Thyroid gland (tissue), 4 donors: ENCODE data around the gene WNK2. TPM values are rescaled to one million over a fixed set of nuclear protein-coding genes. Genes with fewer than 3 reads are reported as not detected.

Experiments used
- DNase-seq, 2 donors: peaks; one replicate each; pipeline ENCODE4 v3.0.0-alpha.2; 2019
- H3K27ac ChIP-seq, 3 donors: fragments of 200-600 bp; sonication (generic); 1 replicate in 2 of 3; 2 replicates in 1 of 3; pipeline ENCODE4 v1.5.1; 2016 to 2019; ENCODE audit warnings: mild to moderate bottlenecking in 1 of 3, moderate library complexity in 1 of 3
- H3K27me3 ChIP-seq: fragments of 200-600 bp; sonication (generic); one replicate; pipeline ENCODE4 v1.5.1; 2019
- H3K36me3 ChIP-seq, 2 donors: fragments of 200-600 bp; sonication (generic); one replicate each; pipeline ENCODE4 v1.5.1; 2016 to 2019
- H3K4me1 ChIP-seq, 2 donors: fragments of 200-600 bp; sonication (generic); one replicate each; pipeline ENCODE4 v1.5.1; 2017 to 2019
- H3K4me3 ChIP-seq, 3 donors: fragments of 200-600 bp; sonication (generic); replicated peaks in 1 of 3; 1 replicate in 2 of 3; 2 replicates in 1 of 3; pipeline ENCODE4 v1.5.1; 2016; ENCODE audit warnings: mild to moderate bottlenecking in 1 of 3
- H3K9me3 ChIP-seq: fragments of 200-600 bp; sonication (generic); one replicate; pipeline ENCODE4 v1.5.1; 2017
- POLR2A ChIP-seq, 2 donors: fragments of 450-650 bp; IDR thresholded peaks; one replicate each; pipeline ENCODE4 v1.6.1; 2017; ENCODE audit warnings: antibody characterized with exemption in 2 of 2, mild to moderate bottlenecking in 2 of 2, moderate library complexity in 1 of 2
- WGBS, 2 donors: methylation state at CpG; one replicate each; pipeline ENCODE4 v1.1.5; 2017; 5-methylcytosine and 5-hydroxymethylcytosine counted together
- intact Hi-C: fragments of 100-400 bp; cut with DNase I; formaldehyde crosslinking; loops from one replicate; pipeline ENCODE4 v1.15.1; 2023
- total RNA-seq, 4 donors: library from RNA; depleted of rRNA; stranded (reverse); fragments of >200 nt; gene quantifications; one replicate each; pipeline ENCODE4 v1.2.3, GENCODE V29; 2016
- TF ChIP-seq, protein P1 (sequence below), 6 experiments: fragments of 200-600 bp in 3 of 6; fragments of 450-650 bp in 3 of 6; sonication (generic) in 3 of 6; IDR thresholded peaks; one replicate each; pipeline ENCODE4 v1.5.1; 2016 to 2019; ENCODE audit warnings: antibody characterized with exemption in 6 of 6, mild to moderate bottlenecking in 2 of 6, inconsistent platforms in 1 of 6, moderate library complexity in 1 of 6

The WNK2 gene
- total RNA-seq, 4 donors from 2014 or later = 0.94 to 8.5 (median 8.1) TPM

DNA sequence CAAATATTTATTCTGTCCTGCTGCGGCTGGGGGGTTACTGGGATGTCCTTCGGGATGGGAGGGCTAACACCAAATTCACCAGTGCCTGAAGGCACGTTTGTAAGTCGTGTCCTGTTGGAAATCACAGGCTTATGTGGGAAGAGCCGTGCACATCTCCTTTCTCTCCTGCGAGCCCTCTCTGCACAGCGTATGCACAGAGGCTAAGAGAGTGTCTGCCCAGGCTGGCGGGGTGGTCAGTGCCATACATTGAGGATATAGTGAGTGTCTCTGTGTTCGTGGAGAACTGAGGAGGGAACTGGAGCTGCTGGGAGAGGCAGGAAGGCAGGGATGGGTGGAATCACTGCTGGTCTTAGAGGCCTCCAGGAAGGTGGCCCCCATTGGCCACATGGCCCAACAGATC is 110.1 kb downstream of the WNK2 start:
- Histone ChIP-seq H3K4me1 (no peaks in the 10 kb centered on the region), H3K36me3 (no peaks in the 10 kb centered on the region), H3K27me3 (no peaks in the 10 kb centered on the region), H3K9me3 (no peaks in the 10 kb centered on the region), H3K27ac (no peak overlapping the region), H3K4me3 (no peak overlapping the region)
- TF ChIP-seq POLR2A (IDR thresholded peaks at IDR 0.05) = no peak
- TF ChIP-seq, protein P1, sequence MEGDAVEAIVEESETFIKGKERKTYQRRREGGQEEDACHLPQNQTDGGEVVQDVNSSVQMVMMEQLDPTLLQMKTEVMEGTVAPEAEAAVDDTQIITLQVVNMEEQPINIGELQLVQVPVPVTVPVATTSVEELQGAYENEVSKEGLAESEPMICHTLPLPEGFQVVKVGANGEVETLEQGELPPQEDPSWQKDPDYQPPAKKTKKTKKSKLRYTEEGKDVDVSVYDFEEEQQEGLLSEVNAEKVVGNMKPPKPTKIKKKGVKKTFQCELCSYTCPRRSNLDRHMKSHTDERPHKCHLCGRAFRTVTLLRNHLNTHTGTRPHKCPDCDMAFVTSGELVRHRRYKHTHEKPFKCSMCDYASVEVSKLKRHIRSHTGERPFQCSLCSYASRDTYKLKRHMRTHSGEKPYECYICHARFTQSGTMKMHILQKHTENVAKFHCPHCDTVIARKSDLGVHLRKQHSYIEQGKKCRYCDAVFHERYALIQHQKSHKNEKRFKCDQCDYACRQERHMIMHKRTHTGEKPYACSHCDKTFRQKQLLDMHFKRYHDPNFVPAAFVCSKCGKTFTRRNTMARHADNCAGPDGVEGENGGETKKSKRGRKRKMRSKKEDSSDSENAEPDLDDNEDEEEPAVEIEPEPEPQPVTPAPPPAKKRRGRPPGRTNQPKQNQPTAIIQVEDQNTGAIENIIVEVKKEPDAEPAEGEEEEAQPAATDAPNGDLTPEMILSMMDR (IDR thresholded peaks at IDR 0.05) = no peak
- no peak for DNase-seq
- intact Hi-C loops = no loop called here
- WGBS, 2 donors = 89 to 94% methylated on average over 9 of the region's 9 CpGs

DNA sequence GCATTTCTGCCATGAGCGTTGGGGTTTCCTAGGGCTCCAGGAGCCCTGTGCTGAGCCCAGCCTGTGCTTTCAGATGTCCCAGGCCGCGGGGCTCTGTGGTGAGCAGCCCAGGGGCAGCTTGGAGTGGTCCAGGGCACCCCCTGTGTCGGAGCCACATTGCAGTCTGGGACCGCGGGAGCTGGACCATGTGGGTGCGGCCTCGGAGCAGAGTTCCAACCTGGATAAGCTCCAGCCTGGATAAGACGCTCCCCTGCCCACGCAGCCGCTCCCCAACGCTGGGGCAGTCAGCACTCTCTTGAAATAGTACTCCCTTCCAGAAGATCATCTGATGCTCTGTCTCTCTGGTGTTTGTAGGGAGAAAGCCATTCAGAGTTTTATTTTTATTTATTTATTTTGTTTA is 111.1 kb downstream of the WNK2 start:
- Histone ChIP-seq H3K4me3 (no peak overlapping the region), H3K27me3 (no peaks in the 10 kb centered on the region), H3K9me3 (no peaks in the 10 kb centered on the region), H3K4me1 (no peaks in the 10 kb centered on the region), H3K27ac (no peak overlapping the region), H3K36me3 (no peaks in the 10 kb centered on the region)
- 48 to 64% methylated on average over 8 to 9 of the region's 12 CpGs for WGBS, 2 donors
- no peak for TF ChIP-seq POLR2A (IDR thresholded peaks at IDR 0.05)
- TF ChIP-seq, protein P1 (IDR thresholded peaks at IDR 0.05) = no peak
- DNase-seq = no peak
- intact Hi-C loops = no loop called here

DNA sequence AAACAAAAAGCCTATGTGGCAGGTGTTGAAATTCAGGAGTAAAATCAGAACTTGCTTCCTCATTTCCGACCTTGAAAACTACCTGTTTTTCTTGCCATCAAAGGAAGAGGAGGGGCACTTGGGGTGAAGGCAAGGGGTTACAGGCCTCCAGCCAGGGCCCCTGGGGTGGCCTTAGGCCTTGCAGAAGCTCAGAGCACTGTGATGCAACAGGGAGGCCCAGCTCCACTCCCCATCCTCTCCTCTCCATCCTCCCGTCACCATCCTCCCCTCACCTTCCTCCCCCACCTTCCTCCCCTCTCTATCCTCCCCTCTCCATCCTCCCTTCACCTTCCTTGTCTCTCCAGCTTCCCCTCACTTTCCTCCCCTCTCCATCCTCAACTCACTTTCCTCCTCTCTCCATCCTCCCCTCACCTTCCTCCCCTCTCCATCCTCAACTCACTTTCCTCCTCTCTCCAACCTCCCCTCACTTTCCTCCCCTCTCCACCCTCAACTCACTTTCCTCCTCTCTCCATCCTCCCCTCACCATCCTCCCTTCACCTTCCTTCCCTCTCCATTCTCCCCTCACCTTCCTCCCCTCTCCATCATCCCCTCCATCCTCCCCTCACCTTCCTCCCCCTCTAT is 111.6 kb downstream of the WNK2 start:
- H3K27ac ChIP-seq = no peak overlapping the region
- intact Hi-C loops = no loop called here
- H3K4me3 ChIP-seq = no peak overlapping the region
- H3K9me3 ChIP-seq = no peaks in the 10 kb centered on the region
- 60 to 80% methylated on average over 2 of the region's 2 CpGs for WGBS, 2 donors
- TF ChIP-seq POLR2A (IDR thresholded peaks at IDR 0.05) = no peak
- TF ChIP-seq, protein P1 (IDR thresholded peaks at IDR 0.05) = no peak
- DNase-seq = no peak
- no peaks in the 10 kb centered on the region for H3K4me1 ChIP-seq
- no peaks in the 10 kb centered on the region for H3K27me3 ChIP-seq
- no peaks in the 10 kb centered on the region for H3K36me3 ChIP-seq

DNA sequence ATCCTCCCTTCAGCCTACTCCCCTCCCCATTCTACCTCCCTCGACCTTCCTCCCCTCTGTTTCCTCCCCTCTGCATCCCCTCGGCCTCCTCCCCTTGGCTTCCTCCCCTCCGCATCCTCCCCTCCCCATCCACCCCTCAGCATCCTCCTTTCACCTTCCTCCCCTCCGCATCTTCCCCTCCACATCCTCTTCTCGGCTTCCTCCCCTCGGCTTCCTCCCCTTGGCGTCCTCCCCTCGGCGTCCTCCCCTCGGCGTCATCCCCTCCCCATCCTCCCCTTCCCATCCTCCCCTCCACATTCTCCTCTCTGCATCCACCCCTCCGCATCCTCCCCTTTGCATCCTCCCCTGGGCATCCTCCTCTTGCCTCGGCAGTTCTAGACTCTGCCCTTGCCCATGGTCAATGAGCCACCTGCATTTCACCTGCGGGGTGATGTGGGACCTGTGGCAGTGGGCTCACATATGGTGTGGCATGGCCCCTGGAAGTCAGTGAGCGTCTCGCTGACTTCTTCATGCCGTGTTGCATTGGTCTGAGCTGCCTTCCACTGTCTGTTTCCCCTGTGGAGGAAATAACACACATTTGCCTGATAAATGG is 113.0 kb downstream of the WNK2 start:
- no peaks in the 10 kb centered on the region for H3K4me1 ChIP-seq
- 68 to 75% methylated on average over 17 of the region's 17 CpGs for WGBS, 2 donors
- no peaks in the 10 kb centered on the region for H3K9me3 ChIP-seq
- intact Hi-C loops = no loop called here
- no peak overlapping the region for H3K27ac ChIP-seq
- H3K4me3 ChIP-seq = no peak overlapping the region
- no peaks in the 10 kb centered on the region for H3K27me3 ChIP-seq
- no peak for TF ChIP-seq POLR2A (IDR thresholded peaks at IDR 0.05)
- TF ChIP-seq, protein P1 (IDR thresholded peaks at IDR 0.05) = no peak
- DNase-seq = no peak
- no peaks in the 10 kb centered on the region for H3K36me3 ChIP-seq

DNA sequence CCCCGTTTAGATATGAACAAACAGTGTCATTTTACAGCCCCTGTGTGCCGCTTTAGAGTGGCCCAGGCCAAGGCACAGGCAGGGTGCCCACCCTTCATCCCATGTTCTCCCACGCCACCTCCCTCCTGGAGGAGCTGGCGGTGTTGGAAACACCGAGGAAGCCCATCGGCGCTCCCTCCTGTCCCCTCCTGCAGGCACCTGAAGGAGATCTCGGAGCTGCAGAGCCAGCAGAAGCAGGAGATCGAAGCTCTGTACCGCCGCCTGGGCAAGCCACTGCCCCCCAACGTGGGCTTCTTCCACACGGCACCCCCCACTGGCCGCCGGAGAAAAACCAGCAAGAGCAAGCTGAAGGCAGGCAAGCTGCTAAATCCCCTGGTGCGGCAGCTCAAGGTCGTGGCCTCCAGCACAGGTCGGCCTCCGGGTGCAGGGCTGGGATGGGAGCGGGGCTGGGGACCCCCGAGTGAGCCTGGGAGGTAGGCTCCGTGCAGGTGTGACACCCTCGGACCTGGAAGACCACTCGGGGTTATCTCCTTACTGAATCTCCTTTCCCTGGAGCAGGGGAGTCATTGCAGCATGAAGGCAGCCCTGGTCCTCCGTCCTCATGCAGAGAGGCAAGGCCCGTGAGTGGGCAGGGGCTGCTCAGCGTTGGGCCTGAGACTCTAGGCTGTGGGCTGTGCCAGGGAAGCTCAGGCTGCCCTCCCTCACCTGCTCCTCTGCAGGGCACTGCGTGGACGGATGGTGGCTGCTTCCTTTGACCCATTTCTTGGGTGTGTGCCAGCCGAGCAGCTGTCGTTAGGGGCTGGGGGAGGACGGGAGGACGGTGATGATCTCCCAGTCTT is 113.9 kb downstream of the WNK2 start:
- intact Hi-C loops = no loop called here
- 85% methylated on average over 4 to 14 of the region's 33 CpGs for WGBS, 2 donors
- TF ChIP-seq, protein P1 (IDR thresholded peaks at IDR 0.05) = no peak
- TF ChIP-seq POLR2A (IDR thresholded peaks at IDR 0.05) = no peak
- H3K27ac ChIP-seq = no peak overlapping the region
- DNase-seq = no peak
- no peaks in the 10 kb centered on the region for H3K9me3 ChIP-seq
- no peaks in the 10 kb centered on the region for H3K27me3 ChIP-seq
- no peak overlapping the region for H3K4me3 ChIP-seq
- no peaks in the 10 kb centered on the region for H3K4me1 ChIP-seq
- no peaks in the 10 kb centered on the region for H3K36me3 ChIP-seq
